ENCODE results near the gene NETO1.
A peak's percentile ranks its signal among the peaks of the same experiment; 100 is the strongest.

Gene NETO1

DNA sequence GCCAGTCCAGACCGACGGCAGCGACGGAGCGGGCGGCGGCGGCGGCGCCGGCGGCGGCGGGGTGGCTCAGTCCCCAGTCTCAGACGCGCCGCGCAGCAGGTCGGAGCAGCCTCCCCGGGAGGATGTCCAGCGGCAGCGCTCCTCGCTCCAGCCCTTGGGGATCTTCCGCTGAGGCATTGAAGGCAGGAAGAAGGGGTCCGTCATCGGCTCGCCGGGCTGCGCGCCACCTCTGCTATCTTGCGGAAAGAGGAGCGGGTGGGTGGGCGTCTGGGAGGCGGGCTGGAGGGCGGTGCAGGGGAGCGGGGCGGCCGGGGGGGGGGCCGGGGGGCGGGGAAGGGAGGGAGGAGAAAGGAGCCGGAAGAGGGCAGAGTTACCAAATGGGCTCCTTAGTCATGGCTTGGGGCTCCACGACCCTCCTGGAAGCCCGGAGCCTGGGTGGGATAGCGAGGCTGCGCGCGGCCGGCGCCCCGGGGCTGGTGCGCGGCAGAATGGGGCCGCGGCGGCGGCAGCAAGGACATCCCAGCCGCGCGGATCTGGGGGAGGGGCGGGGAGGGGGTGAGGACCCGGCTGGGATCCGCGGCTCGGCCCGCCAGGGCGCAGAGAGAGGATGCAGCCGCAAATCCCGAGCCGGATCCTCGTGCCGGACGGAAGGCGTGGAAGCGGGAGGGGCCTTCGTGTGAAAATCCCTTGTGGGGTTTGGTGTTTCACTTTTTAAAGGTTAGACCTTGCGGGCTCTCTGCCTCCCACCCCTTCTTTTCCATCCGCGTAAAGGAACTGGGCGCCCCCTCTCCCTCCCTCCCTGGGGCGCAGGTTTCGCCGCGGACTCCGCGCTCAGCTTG, at the start of gene NETO1:
NETO1 (minus strand) TSS at position 242 of the 839 bp plus-strand sequence. CDS start 696 bp downstream, outside the sequence.
- peak; percentile 24 for DNase-seq

- no peak for DNase-seq
These were observed 42.3 kb upstream of the NETO1 start for GRCh38 chr18:72910045-72910444.

DNA sequence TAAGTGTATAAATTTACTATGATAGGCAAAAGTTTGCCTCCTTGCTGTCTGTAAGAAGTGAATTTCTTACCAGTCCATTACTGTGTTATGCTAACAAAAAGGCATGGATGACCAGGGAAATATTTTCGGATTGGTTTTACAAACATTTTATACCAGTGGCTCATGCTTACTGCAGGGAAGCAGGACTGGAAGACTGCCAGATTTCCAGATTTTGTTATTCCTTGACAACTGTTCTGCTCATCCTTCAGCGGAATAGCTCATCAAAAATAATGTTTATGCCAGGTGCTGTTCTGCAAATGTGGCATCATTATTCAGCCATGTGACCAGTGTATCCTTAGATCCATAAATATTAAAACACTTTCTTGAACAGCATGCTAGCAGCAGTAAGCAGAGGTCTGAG, 40.4 kb upstream of the NETO1 start:
- DNase-seq, result no peak

GRCh38 chr18:72903033-72903432, 35.2 kb upstream of the NETO1 start:
- no peak for DNase-seq

DNA sequence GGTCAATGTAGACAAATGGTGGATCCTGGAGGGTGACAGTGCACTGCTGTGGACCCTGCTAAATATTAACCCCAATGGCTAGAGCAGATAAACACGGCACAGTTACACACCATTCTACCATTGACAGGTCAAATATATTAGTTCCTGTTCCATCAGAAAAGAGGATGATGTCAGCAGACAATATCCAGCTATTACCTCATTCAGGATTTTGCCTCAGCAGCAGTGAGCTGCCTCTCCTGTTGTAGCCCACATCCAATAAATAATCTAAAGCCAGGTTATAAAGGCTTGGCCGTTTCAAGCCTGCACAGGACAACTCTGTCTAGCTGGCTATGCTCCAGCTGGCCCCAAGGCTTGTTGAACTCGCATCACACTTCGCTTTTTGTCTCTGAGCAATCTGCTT, 31.6 kb upstream of the NETO1 start:
- no peak for DNase-seq

GRCh38 chr18:72898870-72899269, 31.1 kb upstream of the NETO1 start:
- no peak for DNase-seq

- DNase-seq, result no peak
These were observed 27.8 kb upstream of the NETO1 start for GRCh38 chr18:72895548-72895947.

DNA sequence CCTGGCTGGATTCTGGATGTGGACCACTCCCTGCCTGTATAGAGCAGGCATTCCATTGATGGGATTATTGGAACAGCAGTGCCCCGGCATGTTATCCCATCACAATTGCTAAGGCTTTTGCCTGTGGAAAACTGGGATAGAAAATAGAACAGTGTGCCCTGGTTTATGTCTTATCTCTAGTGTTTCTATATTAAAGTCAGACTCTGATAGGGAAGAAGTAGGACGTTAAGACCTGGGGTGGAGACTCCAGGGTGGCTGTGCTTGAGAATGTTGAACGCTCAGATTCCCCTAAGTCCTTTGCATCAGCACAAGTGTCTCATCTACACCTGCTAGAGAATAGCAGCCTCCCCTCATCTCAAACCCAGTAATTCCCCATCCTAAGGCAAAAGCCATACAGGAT, 10.8 kb upstream of the NETO1 start:
- no peak for DNase-seq

DNA sequence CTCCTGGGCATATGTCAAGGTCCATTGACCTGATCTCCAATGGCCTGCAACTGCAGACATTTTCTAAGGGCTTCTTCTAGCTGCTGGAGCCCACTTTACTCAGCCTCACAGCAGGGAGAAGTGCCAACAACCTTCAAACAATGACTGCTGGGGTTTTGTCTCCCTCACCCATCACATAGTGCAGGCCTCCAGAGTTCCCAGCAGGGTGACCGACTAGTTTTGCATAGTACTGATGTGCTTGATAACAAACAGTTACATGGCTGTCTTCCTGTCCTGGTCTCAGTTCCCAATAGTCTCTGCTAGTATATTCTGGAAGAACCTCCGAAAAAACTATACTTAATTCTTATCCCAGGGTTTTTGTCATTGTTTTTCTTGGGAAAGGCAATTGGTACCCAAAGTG, 10.4 kb upstream of the NETO1 start:
- no peak for DNase-seq

GRCh38 chr18:72871091-72871490, 3.3 kb upstream of the NETO1 start:
- DNase-seq, result no peak

GRCh38 chr18:72869226-72870185, 1.7 kb upstream of the NETO1 start:
- DNase-seq, result no peak

- peak; percentile 3 for DNase-seq
These were observed 918 bp upstream of the NETO1 start for GRCh38 chr18:72868585-72869225.

DNA sequence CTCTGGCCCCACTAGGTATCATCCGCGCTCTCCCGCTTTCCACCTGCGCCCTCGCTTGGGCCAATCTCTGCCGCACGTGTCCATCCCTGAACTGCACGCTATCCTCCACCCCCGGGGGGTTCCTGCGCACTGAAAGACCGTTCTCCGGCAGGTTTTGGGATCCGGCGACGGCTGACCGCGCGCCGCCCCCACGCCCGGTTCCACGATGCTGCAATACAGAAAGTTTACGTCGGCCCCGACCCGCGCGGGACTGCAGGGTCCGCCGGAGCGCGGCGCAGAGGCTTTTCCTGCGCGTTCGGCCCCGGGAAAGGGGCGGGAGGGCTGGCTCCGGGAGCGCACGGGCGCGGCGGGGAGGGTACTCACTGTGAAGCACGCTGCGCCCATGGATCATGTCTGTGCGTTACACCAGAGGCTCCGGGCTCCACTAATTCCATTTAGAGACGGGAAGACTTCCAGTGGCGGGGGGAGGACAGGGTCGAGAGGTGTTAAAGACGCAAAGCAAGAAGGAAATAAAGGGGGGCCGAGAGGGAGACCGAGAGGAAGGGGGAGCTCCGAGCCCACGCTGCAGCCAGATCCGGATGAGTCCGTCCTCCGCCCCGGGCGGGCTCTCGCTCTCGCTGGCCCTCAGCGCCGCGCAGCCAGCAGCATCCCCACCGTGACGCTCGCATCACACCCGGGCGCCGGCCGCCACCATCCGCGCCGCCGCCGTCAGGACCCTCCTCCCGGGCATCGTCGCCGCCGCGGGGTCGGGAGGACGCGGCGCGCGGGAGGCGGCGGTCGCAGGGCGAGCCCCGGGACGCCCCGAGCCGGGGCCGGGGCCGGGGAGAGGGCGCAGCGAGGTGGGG, 664 bp downstream of the NETO1 start:
- DNase-seq, result peak; percentile 3

- DNase-seq, result no peak
These were observed 1.3 kb downstream of the NETO1 start for GRCh38 chr18:72866442-72866900.

GRCh38 chr18:72863754-72864153, 4.0 kb downstream of the NETO1 start:
- no peak for DNase-seq

DNA sequence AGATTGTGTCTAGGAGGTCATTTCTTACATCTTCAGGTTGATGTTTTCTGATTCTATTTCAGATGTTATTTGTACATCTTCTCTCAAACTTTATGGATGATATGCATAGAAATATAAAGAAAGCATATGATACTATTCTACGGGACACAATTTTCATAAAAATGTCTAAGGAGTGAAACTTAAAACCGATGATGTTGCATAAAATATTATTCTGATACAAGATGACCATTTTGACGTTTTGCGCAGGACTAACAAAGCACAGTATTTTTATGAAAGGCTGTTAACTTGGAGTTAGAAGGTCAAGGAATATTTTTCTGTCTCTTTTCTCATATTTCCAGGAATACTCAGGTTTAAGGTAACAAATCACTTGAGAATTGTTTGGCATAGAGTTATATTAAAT, 8.7 kb downstream of the NETO1 start:
- DNase-seq, result no peak

DNA sequence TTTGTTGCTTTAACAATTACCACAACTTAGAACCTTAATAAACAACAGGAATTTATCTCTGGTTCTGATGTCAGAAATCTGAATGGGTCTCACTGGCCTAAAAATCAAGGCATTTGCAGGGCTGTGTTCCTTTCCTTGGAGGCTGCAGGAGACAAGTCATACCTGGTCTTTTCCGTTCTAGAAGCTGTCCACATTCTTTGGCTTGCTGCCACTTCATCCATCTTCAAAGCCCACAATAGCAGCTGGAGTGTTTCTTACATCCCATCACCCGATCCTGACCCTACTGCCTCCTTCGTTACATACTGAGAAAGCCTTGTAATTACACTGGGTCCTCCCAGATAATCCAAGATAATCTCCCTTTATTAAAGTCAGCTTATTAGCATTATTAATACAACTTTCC, 18.1 kb downstream of the NETO1 start:
- DNase-seq, result no peak

DNA sequence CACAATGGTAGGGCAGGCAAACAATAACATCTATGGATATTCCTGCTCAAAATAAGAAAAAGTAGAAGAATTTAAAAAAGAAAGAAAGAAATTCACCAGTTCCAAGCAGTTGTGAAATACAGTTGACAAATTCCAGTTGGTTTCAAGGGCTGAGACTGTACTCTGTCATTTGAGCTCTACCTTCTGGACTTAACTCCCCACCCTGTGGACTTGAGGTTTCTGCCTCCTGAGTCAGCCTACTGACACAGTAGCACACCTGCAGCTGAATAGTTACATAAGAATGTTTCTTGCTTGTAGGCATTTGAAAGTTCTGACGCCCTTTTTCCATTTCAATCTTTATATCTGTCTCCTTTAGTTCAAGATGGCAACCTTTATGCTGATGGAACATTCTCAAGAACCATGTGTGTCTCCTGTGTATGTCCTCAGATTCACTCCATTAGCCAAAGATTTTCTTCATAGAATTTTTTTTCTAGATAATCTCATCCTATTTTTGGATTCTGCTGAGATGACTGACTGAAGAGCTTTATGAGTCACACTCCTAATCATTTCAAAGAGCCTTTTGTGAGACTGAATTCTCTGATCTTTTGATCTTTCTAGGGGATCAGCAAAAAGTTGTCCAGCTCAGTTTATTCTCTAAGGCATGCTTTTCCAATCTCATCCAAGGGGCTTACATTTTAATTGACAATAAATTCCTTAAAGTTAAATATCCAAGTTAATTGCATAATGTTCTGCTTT, 19.1 kb downstream of the NETO1 start:
- DNase-seq, result no peak

DNA sequence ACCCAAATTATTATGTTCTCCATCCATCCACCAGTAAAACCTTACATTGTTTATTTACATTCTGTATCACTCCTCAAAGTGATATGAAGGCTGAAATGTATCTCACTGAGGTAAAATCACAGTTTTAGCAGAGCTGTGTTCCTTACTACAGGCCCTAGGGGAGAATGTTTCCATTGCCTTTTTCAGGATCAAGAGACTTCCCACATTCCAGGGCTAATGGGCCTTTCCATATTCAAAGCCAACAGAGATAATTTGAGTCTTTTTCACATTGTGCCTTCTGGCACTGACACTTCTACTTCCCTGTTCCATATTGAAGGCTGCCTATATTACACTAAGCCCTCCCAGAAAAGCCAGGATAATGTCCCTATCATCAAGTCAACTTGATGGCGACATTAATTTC, 20.0 kb downstream of the NETO1 start:
- DNase-seq, result no peak

DNA sequence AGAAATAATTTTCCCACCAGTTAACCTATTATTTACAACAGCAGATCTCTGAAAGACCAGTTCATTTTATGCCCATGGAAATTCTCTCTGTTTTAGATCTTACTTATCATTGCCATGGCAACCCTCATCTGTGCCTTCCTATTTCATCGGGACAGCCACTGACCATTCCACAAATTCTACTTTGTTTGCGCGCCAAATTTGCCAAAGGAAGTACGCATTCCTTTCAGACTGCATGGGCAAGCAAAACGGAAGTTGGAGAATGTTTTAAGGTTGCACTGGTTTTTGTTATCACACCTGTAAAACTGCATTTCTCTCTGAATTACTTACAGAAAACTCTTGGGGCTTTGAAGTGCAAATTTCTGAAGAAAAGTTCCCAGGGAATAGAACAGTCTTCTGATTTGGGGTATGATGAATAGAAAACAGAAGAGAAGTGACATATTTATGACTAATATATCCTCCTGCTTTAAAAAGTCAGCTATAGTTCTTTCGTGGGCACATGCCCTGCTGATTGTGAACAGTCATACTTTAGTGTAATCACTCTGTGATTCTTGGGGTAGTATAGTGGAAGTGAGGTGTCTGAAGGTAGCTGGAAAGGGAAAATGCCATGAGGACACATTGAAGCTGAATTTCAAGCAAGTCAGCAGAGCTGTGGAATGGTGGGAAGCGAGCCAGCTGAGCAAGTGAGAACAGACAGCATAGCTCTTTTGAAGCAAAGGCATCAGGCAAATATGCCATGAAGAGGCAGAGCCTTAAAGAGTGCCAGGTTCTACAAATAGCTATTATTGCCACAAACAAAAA, 20.9 kb downstream of the NETO1 start:
- DNase-seq, result no peak

DNA sequence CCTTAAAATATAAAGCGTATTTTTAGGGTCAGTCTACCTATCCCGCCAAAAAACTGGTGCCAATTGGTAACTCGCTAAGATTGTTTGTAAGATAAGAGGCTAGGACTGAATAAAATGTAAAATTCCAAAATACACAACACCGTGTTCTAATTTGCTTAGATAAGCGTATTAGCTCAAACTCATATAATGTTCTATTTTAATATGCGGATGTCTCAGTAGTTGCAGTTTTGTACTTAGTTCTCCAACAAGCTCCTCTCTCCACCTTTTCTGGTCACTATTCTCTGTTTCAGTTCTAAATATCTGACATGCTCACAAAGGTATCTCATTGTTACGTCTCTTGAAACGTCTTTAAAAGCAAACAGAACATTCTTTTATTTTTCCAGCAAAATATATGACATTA, 24.0 kb downstream of the NETO1 start:
- no peak for DNase-seq
